Head of caudate nucleus (tissue), 42 donors: ENCODE data around the gene PUS1.

Source experiments
- DNase-seq, 42 donors: peaks; one replicate each; pipeline versions ENCODE4 v3.0.0 to v3.0.0-alpha.2; 2020 to 2021; ENCODE audit warnings: mixed read lengths in 7 of 42
- intact Hi-C: fragments of 100-400 bp; cut with DNase I; formaldehyde crosslinking; loops from one replicate; pipeline ENCODE4 v1.15.0; 2022

Gene PUS1

GRCh38 chr12:131927110-131928079, 1.7 kb upstream of the PUS1 start:
- no peak for DNase-seq
- intact Hi-C loops, result loop anchor here (2.0 kb wide), 1 partner anchor 21 kb away; the partner anchor contains the start of gene EP400

- intact Hi-C loops, result loop anchor here (2.0 kb wide), 1 partner anchor 21 kb away; the partner anchor contains the start of gene EP400
- no peak for DNase-seq
Observed at GRCh38 chr12:131928080-131928710, 881 bp upstream of the PUS1 start.

- intact Hi-C loops, result loop anchor here (2.0 kb wide), 1 partner anchor 19 kb away; the partner anchor contains the start of gene EP400
- peak in 1 of 42 donors; percentile 35 for DNase-seq
Observed at GRCh38 chr12:131929581-131930456, 743 bp downstream of the PUS1 start.

GRCh38 chr12:131930510-131930909, 1.4 kb downstream of the PUS1 start:
- DNase-seq, result no peak
- intact Hi-C loops, result no loop called here

- intact Hi-C loops, result no loop called here
- DNase-seq, result no peak
Observed at GRCh38 chr12:131933387-131933786, 4.3 kb downstream of the PUS1 start.

- peak in 32 of 42 donors; percentile 28 to 89 (median 68) for DNase-seq
- intact Hi-C loops, result no loop called here
Observed at GRCh38 chr12:131934535-131934934, 5.5 kb downstream of the PUS1 start.

GRCh38 chr12:131938082-131938481, 9.0 kb downstream of the PUS1 start:
- intact Hi-C loops, result no loop called here
- no peak for DNase-seq

GRCh38 chr12:131939007-131939406, 9.9 kb downstream of the PUS1 start:
- DNase-seq, result peak in 2 of 42 donors; percentile 0 to 22
- intact Hi-C loops, result no loop called here

GRCh38 chr12:131940141-131940547, 11.1 kb downstream of the PUS1 start:
- intact Hi-C loops, result no loop called here
- peak in 6 of 42 donors; percentile 3 to 73 (median 34) for DNase-seq

- intact Hi-C loops, result no loop called here
- DNase-seq, result peak in 5 of 42 donors; percentile 11 to 27 (median 22)
Observed at GRCh38 chr12:131941116-131941986, 12.3 kb downstream of the PUS1 start.

GRCh38 chr12:131941987-131942341, 12.9 kb downstream of the PUS1 start:
- DNase-seq, result peak in 3 of 42 donors; percentile 2 to 10 (median 7)
- intact Hi-C loops, result no loop called here

GRCh38 chr12:131942671-131943070, 13.6 kb downstream of the PUS1 start:
- intact Hi-C loops, result no loop called here
- DNase-seq, result peak in 3 of 42 donors; percentile 6 to 17 (median 7)

GRCh38 chr12:131943389-131943788, 14.3 kb downstream of the PUS1 start:
- intact Hi-C loops, result no loop called here
- peak in 6 of 42 donors; percentile 4 to 19 (median 8) for DNase-seq

GRCh38 chr12:131943876-131944275, 14.8 kb downstream of the PUS1 start:
- intact Hi-C loops, result no loop called here

GRCh38 chr12:131944601-131945251, 15.7 kb downstream of the PUS1 start:
- peak in 11 of 42 donors; percentile 6 to 39 (median 18) for DNase-seq
- intact Hi-C loops, result loop anchor here (5.0 kb wide), 1 partner anchor 107 kb away; no protein-coding TSS in a partner anchor

More at GRCh38 chr12:131943876-131944275, 14.8 kb downstream of the PUS1 start:
- DNase-seq, result peak in 7 of 42 donors; percentile 1 to 19 (median 7)

GRCh38 chr12:131946757-131947156, 17.7 kb downstream of the PUS1 start:
- DNase-seq, result peak in 7 of 42 donors; percentile 5 to 30 (median 12)
- intact Hi-C loops, result loop anchor here (5.0 kb wide), 1 partner anchor 109 kb away; no protein-coding TSS in a partner anchor

GRCh38 chr12:131947482-131948027, 18.5 kb downstream of the PUS1 start:
- DNase-seq, result peak in 9 of 42 donors; percentile 0 to 40 (median 15)
- intact Hi-C loops, result loop anchor here (2.0 to 5.0 kb wide), 2 partner anchors 19 to 110 kb away; partner anchors contain the start of gene PUS1
